GM15510 (cell line): ENCODE data around the gene AMPD2.

ENCODE experiments used
- POLR2A ChIP-seq: IDR thresholded peaks from 3 replicates; pipeline ENCODE4 v1.6.1; 2011; ENCODE audit warnings: borderline replicate concordance; ENCODE audit not compliant: insufficient read length; ENCODE audit errors: extremely low read depth

The AMPD2 gene

DNA sequence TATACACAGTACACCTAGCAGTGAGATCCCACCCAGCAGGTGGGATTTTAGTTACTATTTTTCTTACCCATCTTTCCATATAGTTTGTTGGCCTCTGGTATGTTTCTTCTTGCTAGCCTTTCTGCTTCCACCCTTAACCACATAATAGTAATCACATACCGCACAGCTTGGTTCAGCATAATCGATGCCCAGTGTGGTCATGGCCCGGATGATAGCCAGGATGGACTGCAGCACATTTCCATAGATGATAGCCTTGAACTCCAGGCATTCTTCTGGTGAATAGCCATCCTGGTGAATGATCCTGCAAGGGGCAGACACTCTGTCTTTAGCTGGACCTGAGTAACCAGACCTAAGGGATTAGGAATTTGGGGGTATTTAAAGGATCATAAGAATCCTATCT is 9.8 kb upstream of the AMPD2 start:
- no peak for TF ChIP-seq POLR2A

DNA sequence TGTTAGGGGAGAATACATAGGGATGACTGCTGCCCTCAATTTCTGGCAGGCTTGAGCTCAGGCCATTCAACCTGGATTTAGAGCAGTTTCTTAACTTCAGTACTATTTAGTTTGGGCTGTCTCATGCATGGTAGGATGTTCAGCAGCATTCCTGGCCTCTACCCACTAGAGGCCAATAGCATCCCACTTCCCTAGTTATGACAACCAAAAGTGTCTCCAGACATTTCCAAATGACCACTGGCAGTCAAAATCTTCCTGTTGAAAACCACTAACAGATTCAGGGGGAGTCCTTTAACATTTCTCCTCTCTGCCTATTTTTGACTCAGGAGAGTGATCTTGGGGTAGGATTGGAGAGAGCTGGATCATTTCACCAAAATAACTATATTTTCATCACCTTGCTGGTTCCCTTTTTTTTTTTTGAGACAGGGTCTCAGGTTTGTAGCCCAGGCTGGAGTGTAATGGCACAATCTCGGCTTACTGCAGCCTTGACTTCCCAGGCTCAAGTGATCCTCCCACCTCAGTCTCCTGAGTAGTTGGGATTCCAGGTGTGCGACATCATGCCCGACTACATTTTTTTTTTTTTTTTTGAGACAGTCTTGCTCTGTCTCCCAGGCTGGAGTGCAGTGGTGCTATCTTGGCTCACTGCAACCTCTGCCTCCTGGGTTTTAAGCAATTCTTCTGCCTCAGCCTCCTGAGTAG is 8.9 kb upstream of the AMPD2 start:
- no peak for TF ChIP-seq POLR2A

DNA sequence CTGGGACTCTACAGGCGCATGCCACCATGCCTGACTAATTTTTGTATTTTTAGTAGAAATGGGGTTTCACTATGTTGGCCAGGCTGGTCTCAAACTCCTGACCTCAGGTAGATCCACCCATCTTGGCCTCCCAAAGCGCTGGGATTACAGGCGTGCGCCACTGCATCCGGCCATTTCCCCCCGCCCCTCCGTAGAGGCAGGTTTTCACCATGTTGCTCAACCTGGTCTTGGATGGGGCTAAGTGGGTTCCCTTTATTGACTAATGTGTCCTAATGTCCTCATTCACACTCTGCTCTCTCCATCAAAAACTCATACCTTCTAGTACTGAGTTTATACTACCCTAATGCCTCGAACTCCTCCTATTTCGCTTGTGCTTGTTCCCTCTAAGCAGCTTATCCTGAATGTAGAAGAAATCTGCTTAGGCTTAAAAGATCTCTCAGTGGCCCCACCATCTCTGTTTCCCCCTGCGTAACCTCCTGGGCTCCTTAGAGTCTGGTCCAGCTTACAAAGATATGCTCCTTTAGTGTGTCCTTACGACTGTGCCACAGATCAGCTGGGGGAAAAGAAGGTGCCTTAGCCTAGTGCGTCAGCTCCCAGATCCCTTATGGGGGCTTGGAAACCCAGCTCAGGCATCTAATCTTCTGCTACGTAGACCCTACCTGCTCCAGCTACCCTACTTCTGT is 8.2 kb upstream of the AMPD2 start:
- TF ChIP-seq POLR2A, result no peak

DNA sequence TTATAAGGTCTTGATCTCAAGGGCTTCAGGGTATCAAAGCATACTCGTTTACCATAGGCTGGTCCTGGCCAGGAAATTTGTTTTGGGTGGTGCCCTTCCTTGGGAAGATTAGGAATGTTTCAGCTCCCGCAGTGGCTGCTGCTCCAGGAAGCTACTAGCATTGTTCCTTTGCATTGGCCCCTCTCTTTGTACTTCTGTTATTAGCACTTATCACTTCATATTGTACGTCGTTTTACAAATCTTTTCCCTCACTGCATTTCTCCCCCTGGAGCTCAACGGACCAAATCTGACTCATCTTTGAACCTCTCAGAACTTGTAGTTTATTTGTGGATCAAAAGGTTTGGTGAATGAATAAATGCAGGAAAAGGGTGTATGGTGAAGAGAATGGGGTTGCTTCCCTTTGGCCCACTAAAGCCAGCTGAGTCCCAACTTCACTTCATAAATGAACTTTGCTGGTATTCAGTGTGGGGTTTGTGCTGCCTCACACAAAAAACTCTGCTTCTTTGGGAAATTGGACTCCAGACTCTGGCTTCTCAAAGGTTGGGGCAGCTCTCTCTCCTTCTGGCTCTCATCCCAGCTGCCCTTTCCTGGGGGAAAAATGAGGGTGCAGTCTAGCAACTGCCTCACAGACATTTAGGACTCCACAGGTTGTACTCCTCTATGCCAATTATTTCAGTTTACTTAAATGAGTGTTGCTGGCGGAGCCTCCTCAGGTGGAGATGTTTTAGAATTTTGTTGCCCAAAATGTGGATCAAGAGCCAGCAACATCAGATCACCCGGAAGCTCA is 6.1 kb upstream of the AMPD2 start:
- TF ChIP-seq POLR2A, result no peak

DNA sequence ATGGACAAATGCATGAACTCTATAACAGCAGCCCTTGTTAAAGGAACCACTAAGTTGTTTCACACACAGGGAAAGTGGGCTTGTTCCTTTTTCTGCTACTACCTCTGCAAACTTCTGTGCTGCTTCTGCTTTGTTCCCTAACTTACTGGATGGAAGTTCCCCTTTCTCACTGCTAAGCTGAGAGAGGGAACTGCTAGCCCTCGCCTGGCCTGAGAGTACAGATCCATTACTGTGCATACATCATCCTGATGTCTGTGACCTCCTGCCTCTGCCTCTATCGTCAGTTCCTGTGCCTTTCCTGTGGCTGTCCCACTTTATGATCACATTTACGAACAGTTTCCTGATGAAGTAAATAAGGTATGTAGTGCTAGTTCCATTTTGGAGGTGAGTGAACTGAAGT is 3.8 kb upstream of the AMPD2 start:
- no peak for TF ChIP-seq POLR2A

DNA sequence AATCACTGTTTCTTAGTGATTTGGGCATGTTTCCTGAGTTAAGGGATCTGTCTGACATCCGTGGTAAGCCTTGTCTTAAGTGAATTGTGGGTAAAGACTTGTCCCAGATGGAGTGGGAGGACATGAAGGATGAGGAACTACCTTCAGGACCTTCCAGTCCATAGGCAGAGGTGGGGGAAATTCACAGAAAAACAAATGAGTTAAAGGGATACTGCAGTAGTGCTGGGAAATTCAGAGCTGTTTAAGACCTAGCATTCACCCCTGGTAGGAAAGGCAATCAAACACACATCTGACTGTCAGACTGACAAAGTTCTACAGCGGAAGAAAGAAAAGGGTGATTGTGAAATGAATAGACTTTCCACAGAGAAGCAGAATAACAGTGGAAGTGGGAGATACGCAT is 3.2 kb upstream of the AMPD2 start:
- no peak for TF ChIP-seq POLR2A

DNA sequence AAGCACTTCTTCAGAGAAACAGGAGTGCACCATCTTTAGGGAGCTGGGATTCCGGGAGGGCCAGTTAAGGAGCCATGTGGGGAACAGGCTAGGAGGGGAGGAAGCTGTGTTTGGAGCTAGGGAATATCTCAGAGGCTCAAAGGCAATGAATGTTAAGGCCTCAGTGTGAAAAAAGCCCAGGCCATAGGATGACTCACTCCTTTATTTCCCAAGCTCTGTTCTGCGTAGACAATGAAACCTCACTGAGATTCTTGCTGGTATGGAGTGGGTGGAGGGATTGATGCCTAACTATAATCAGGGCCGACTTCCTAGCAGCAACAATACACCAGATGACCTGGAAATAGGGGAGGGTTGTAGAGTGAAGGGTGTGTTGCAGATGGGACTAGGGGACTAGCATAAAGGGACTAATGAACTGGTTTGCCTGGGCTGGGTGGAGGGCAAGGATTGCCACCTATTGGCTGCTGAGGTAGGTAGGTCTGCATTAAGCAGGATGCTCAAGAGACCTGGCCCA is 2.3 kb upstream of the AMPD2 start:
- no peak for TF ChIP-seq POLR2A

DNA sequence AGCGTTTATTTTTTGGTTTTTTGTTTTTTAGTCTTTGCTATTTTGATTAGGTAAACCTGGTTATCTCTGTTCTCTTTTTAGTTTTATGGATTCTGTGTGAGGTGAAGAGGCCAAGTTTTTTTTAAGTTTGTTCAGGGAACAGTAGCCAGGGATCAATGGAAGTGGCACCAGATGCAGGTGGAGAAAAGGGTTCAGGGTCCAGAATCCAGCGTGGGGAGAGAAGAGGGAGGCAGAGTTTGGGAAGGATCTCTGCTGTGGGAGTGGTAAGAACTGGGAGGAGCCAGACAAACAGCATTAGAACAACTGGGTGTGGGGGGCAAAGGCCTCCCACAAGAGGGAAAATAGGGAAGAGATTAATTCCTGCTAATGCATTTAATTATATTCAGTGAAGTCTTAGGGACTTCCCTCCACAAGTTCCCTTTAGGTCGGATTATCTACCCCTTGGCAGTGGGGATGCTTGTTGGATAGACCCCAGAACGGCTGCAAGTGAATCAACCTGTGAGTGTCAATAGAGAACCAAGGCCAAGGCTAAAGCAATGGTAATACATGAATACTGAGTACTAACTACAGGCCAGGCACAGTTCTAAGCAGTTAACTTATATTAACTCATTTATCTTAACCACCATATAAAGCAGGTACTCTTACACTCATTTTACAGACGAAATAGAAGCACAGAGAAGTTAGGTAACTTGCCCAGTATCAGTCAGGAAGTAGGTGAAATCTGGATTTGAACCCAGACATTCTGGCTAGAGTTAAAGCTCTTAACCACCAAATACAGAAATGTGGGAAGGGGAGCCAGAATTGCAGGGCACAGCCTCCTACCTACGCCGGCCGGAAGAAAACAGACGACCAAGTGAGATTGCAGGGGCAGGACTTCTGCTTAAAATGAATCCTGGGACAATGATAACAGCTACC is 719 bp upstream of the AMPD2 start:
- no peak for TF ChIP-seq POLR2A

DNA sequence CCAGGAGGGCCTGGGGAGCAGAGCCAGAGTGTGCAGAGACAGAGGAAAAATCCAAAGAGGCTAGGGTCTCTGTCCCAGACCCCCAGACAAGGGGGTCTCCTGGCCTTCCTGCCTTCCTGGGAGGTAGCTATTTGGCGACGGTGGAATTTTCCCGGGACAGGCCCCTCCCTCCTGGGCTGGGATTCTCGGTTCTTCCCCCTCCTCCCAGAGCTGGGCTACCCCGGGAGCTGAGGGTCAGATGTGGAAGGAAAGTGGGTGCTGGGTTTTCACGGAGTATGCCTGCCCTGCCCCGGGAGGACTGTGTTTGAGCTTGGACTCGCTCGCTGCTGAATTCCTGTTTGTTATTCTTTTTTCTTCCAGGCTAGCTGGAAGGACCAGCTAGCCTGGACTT is 759 bp downstream of the AMPD2 start:
- no peak for TF ChIP-seq POLR2A

DNA sequence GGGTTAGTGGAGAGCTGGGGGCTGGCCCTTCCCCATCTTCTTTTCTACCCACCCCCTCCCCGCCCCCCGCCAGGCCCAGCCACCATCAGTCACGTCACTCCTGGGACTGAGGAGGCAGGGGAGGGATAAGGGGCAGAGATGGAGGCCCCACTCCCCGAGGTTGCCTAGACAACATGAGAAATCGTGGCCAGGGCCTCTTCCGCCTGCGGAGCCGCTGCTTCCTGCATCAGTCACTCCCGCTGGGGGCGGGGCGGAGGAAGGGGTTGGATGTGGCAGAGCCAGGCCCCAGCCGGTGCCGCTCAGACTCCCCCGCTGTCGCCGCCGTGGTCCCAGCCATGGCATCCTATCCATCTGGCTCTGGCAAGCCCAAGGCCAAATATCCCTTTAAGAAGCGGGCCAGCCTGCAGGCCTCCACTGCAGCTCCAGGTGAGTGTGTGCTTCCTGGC is 1.2 kb downstream of the AMPD2 start:
- peak; percentile 32 for TF ChIP-seq POLR2A

DNA sequence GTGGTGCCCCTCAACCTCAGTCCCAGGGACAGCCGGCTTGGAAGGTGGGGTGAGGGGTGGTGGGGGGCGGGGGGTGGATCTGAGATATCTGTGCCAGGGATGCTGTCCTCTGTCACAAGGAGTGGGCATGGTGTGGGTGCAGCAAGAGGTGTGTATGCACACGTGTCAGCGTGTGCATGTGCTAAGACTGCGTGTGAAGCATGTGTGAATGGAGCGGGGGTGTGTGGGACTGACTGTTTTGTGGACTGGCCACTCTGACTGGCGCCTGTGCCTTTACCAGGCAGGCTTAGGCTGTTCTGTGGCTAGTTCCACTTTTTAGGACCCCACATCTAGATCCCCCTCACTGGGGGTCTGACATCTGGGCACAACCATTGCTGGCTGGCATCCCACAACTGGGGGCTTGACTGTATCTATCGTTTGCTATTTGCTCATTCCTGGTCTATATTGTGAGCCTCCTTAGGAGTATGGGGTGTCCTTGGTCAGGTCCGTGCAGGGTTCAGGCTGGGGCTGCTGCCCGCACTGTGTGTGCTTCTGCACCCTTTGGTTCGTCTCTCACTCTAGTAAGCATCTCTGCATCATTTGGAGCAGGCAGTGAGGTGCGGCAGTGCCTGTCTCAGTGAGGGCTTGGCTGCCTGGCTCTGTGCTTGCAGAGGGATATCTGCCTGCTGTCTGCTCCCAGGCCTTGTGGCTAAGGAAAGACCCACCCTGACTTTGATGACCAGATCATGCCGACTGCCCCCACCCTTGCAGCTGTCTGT is 1.9 kb downstream of the AMPD2 start:
- TF ChIP-seq POLR2A, result no peak

DNA sequence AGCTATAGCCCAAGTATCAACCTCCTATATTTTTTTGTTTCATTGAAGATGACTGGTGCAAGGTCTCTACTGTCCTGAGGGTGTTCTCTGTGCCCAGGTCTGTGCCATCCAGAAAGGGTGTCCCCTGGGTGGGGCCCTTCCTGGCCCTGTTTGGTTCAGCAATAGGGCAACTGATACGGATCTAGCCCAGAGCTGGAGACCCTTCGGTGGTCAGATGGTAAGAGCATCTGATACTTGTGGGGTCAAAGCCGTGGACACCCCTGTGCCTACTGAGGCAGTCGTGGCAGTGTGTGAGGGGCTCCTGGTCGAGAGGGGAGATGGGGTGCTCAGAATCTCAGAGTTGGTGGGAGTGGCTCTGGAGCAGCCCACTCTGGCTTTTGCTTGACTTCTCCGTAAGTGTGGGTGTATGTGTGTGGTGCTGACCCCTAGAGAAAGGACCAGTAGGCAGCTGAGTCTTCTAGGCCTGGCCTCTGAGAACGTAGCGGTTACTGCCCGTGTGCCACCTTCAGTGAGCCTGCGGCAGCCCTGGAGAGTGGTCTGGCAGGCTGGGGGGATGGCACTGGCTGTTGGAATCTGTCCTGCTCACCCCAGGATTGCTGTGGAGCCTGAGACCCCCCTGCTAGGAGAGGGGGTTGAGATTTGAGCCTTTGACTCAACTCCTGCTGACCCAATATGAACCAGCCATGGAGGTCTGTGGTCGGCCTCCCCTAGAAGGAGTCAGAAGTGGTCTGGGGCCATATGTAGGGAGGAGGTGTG is 2.7 kb downstream of the AMPD2 start:
- no peak for TF ChIP-seq POLR2A

DNA sequence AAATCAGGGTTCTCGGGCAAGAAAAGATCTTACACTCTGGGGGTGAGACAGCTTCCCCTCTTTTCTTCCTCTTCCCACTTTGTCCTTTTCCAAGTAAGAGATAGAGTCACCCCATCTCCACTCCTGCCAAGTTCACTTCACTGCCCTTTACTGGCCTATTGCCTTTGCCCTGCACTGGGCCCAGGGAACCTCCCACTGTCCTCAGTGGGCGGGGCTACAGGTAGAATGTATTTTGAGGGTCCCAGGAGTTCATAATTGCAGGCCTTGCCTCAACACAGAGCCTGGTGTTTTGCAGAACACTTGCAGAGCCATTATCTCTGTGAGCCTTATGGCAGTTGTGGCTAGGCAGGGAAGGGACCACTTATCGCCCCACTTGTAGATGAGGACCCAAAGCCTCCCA is 3.3 kb downstream of the AMPD2 start:
- TF ChIP-seq POLR2A, result no peak
